Measurements from ENCODE around the gene AGPS.

DNA sequence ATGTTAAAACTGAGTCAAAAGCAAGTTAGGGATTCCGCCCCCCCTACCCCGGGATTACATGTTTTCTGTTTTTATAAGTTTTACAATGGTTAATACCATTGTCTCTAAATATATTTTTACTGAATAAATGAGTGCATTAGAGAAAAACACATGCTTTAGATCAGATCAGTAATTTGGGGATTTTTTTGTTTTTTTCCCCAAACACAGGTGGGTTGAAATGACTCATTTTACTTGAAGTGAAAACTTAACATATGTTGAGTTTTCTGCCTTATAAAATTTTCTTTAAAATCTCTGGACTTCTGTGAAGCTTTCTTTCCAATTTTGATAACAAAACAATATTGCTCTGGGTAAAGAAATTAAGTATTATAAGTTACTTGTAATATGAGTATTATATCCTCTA lies 114.4 kb downstream of the AGPS start:
- TF ChIP-seq CTCF (IDR thresholded peaks at IDR 0.05; ENCODE audit: low read depth, low read length, missing input control) (no peak), REST (IDR thresholded peaks at IDR 0.05) (no peak)
